GM23338 (cell line): ENCODE results near the gene DIAPH1. TPM values are rescaled to one million over a fixed set of nuclear protein-coding genes. Genes with fewer than 3 reads are reported as not detected.

Experiments used
- ATAC-seq: fragments of 200-7000 bp; cut with Tn5 transposase; 3 replicates; pipeline ENCODE4 v1.9.1; 2020
- DNase-seq: peaks from one replicate; pipeline ENCODE4 v3.0.0-alpha.2; 2015; ENCODE audit warnings: low spot score
- H2AFZ ChIP-seq: fragments of 200-600 bp; sonication (generic); 2 replicates; pipeline ENCODE4 v1.8.0; 2016; ENCODE audit warnings: antibody characterized with exemption, mild to moderate bottlenecking, moderate library complexity
- H3F3A ChIP-seq: fragments of 200-600 bp; sonication (generic); replicated peaks from 2 replicates; pipeline ENCODE4 v1.8.0; 2017; ENCODE audit warnings: antibody characterized with exemption, mixed run types, low read depth
- H3K27ac ChIP-seq: fragments of 200-600 bp; sonication (generic); 2 replicates; pipeline ENCODE4 v1.6.1; 2016; ENCODE audit warnings: low read depth
- H3K27me3 ChIP-seq: fragments of 200-600 bp; sonication (generic); 2 replicates; pipeline ENCODE4 v1.8.0; 2016; ENCODE audit warnings: mild to moderate bottlenecking, mixed run types, moderate library complexity; ENCODE audit not compliant: insufficient read depth
- H3K36me3 ChIP-seq: fragments of 200-600 bp; sonication (generic); 2 replicates; pipeline ENCODE4 v1.8.0; 2016; ENCODE audit warnings: mild to moderate bottlenecking; ENCODE audit not compliant: insufficient read depth
- H3K4me1 ChIP-seq: fragments of 200-600 bp; sonication (generic); 2 replicates; pipeline ENCODE4 v1.8.0; 2016; ENCODE audit warnings: mild to moderate bottlenecking, moderate library complexity; ENCODE audit not compliant: insufficient read depth
- H3K4me2 ChIP-seq: fragments of 200-600 bp; sonication (generic); 2 replicates; pipeline ENCODE4 v1.7.1; 2017; ENCODE audit warnings: mixed run types
- H3K4me3 ChIP-seq: fragments of 200-600 bp; sonication (generic); 2 replicates; pipeline ENCODE4 v1.6.1; 2016; ENCODE audit warnings: mixed run types
- H3K79me2 ChIP-seq: fragments of 200-600 bp; sonication (generic); replicated peaks from 2 replicates; pipeline ENCODE4 v1.8.0; 2017; ENCODE audit warnings: mild to moderate bottlenecking; ENCODE audit not compliant: insufficient read depth
- H3K9me2 ChIP-seq: fragments of 200-600 bp; sonication (generic); 2 replicates; pipeline ENCODE4 v1.8.0; 2017; ENCODE audit not compliant: insufficient read depth
- H4K20me1 ChIP-seq: fragments of 200-600 bp; sonication (generic); replicated peaks from 2 replicates; pipeline ENCODE4 v1.8.0; 2017; ENCODE audit warnings: mild to moderate bottlenecking; ENCODE audit not compliant: insufficient read depth
- H3K27ac Mint-ChIP-seq: 2 replicates; pipeline ENCODE4 v1.8.0; 2020; ENCODE audit warnings: inconsistent platforms, mild to moderate bottlenecking, moderate library complexity, mixed read lengths
- H3K27me3 Mint-ChIP-seq: 3 replicates; pipeline ENCODE4 v1.8.0; 2022; ENCODE audit warnings: low read depth, mild to moderate bottlenecking, moderate library complexity, mixed read lengths, inconsistent platforms; ENCODE audit not compliant: insufficient read depth, poor library complexity
- H3K36me3 Mint-ChIP-seq: 3 replicates; pipeline ENCODE4 v1.8.0; 2021; ENCODE audit warnings: low read depth, mild to moderate bottlenecking, inconsistent platforms, moderate library complexity, mixed read lengths
- H3K4me1 Mint-ChIP-seq: 3 replicates; pipeline ENCODE4 v1.8.0; 2020; ENCODE audit warnings: mild to moderate bottlenecking, inconsistent platforms, mixed read lengths
- H3K4me3 Mint-ChIP-seq: 3 replicates; pipeline ENCODE4 v1.8.0; 2021; ENCODE audit warnings: moderate library complexity, mild to moderate bottlenecking, inconsistent platforms, mixed read lengths
- H3K9me3 Mint-ChIP-seq: 3 replicates; pipeline ENCODE4 v1.8.0; 2020; ENCODE audit warnings: moderate library complexity, mild to moderate bottlenecking, inconsistent platforms, mixed read lengths
- EZH2 ChIP-seq: fragments of 200-600 bp; sonication (generic); IDR thresholded peaks from one replicate; pipeline ENCODE4 v1.8.0; 2017; ENCODE audit warnings: antibody characterized with exemption, mild to moderate bottlenecking, low read depth; ENCODE audit not compliant: unreplicated experiment
- EZH2phosphoT487 ChIP-seq: fragments of 200-600 bp; sonication (generic); IDR thresholded peaks from one replicate; pipeline ENCODE4 v1.8.1; 2018; ENCODE audit warnings: antibody characterized with exemption; ENCODE audit not compliant: unreplicated experiment
- JUNB ChIP-seq: IDR thresholded peaks from one replicate; pipeline ENCODE4 v1.6.1; 2016; ENCODE audit warnings: antibody characterized with exemption; ENCODE audit not compliant: unreplicated experiment
- NANOG ChIP-seq: IDR thresholded peaks from 2 replicates; pipeline ENCODE4 v1.6.1; 2016; ENCODE audit warnings: antibody characterized with exemption, borderline replicate concordance
- POLR2AphosphoS5 ChIP-seq: IDR thresholded peaks from 2 replicates; pipeline ENCODE4 v1.6.1; 2016; ENCODE audit warnings: antibody characterized with exemption, low read depth
- REST ChIP-seq: IDR thresholded peaks from one replicate; pipeline ENCODE4 v1.6.1; 2018; ENCODE audit warnings: antibody characterized with exemption; ENCODE audit not compliant: unreplicated experiment
- STAT1 ChIP-seq: IDR thresholded peaks from one replicate; pipeline ENCODE4 v1.6.1; 2016; ENCODE audit warnings: antibody characterized with exemption; ENCODE audit not compliant: unreplicated experiment
- ZNF114 ChIP-seq: fragments of 250-450 bp; sonication (Bioruptor Pico); IDR thresholded peaks from 2 replicates; pipeline ENCODE4 v1.5.0; 2020; ENCODE audit warnings: mild to moderate bottlenecking, moderate library complexity
- polyA plus RNA-seq: library from polyadenylated mRNA; unstranded; fragments of >200 nt; fragmentation: Nextera tagmentation; extraction: Ambion mirVana; gene quantifications from 2 replicates; pipeline ENCODE4 v1.2.1, GENCODE V29; 2016
- total RNA-seq: library from RNA; depleted of rRNA; stranded (reverse); fragments of >200 nt; shearing (Covaris generic); gene quantifications from 2 replicates; pipeline ENCODE4 v1.2.3, GENCODE V29; 2014
- TF ChIP-seq, protein P1 (sequence below): fragments of 250-450 bp; sonication (Bioruptor Pico); IDR thresholded peaks from 2 replicates; pipeline ENCODE4 v1.5.0; 2020; ENCODE audit warnings: mild to moderate bottlenecking, moderate library complexity
- TF ChIP-seq, protein P2 (sequence below): IDR thresholded peaks from 2 replicates; pipeline ENCODE4 v1.6.1; 2016; ENCODE audit warnings: antibody characterized with exemption

Gene DIAPH1
- total and polyA plus RNA-seq, 2 experiments from 2014 or later: 42.9 to 104 TPM

- Histone ChIP-seq H3K4me2 (no peak overlapping the region), H3K79me2 (peaks cover 58% of the 10 kb centered on the region), H3K9me2 (no peaks in the 10 kb centered on the region), H3F3A (0 out of 2 replicates have a peak, but pooled peaks cover 11% of the 10 kb centered on the region), H2AFZ (no peak overlapping the region), H3K4me1 (peaks cover 12% of the 10 kb centered on the region), H3K27ac (no peak overlapping the region), H3K27me3 (no peaks in the 10 kb centered on the region), H3K36me3 (peaks cover 12% of the 10 kb centered on the region; the same call in 1 of the 2 replicates), H3K4me3 (no peak overlapping the region), H4K20me1 (peaks cover 36% of the 10 kb centered on the region)
- DNase-seq: no peak
- H3K9me3 Mint-ChIP-seq: no peaks in the 10 kb centered on the region
- H3K36me3 Mint-ChIP-seq: peaks cover 32% of the 10 kb centered on the region
- peaks cover 1% of the 10 kb centered on the region for H3K27me3 Mint-ChIP-seq
- peaks cover 18% of the 10 kb centered on the region for H3K4me1 Mint-ChIP-seq
- TF ChIP-seq EZH2phosphoT487: no peak
- TF ChIP-seq JUNB: no peak
- TF ChIP-seq REST: no peak
- H3K4me3 Mint-ChIP-seq: no peak overlapping the region
- no peak for ATAC-seq
- H3K27ac Mint-ChIP-seq: no peak overlapping the region
Observed at GRCh38 chr5:141632650-141633049, 13.8 kb upstream of the DIAPH1 start.

- DNase-seq (no peak), ATAC-seq (no peak)
- Histone ChIP-seq H3K27ac (no peak overlapping the region), H2AFZ (no peak overlapping the region), H3K9me2 (no peaks in the 10 kb centered on the region), H3F3A (0 out of 2 replicates have a peak, but pooled peaks cover 8% of the 10 kb centered on the region), H3K4me3 (no peak overlapping the region), H3K4me1 (peaks cover 7% of the 10 kb centered on the region), H3K27me3 (no peaks in the 10 kb centered on the region), H3K4me2 (no peak overlapping the region), H3K79me2 (peaks cover 48% of the 10 kb centered on the region), H4K20me1 (peaks cover 41% of the 10 kb centered on the region), H3K36me3 (peaks cover 22% of the 10 kb centered on the region)
- H3K27ac Mint-ChIP-seq: no peak overlapping the region
- no peaks in the 10 kb centered on the region for H3K27me3 Mint-ChIP-seq
- H3K9me3 Mint-ChIP-seq: no peaks in the 10 kb centered on the region
- peaks cover 11% of the 10 kb centered on the region for H3K4me1 Mint-ChIP-seq
- no peak overlapping the region for H3K4me3 Mint-ChIP-seq
- H3K36me3 Mint-ChIP-seq: peaks cover 48% of the 10 kb centered on the region
- TF ChIP-seq NANOG (no peak), JUNB (no peak), EZH2phosphoT487 (no peak), POLR2AphosphoS5 (no peak), ZNF114 (CRISPR knock-in tag) (no peak), STAT1 (no peak), EZH2 (no peak)
- TF ChIP-seq, protein P1, sequence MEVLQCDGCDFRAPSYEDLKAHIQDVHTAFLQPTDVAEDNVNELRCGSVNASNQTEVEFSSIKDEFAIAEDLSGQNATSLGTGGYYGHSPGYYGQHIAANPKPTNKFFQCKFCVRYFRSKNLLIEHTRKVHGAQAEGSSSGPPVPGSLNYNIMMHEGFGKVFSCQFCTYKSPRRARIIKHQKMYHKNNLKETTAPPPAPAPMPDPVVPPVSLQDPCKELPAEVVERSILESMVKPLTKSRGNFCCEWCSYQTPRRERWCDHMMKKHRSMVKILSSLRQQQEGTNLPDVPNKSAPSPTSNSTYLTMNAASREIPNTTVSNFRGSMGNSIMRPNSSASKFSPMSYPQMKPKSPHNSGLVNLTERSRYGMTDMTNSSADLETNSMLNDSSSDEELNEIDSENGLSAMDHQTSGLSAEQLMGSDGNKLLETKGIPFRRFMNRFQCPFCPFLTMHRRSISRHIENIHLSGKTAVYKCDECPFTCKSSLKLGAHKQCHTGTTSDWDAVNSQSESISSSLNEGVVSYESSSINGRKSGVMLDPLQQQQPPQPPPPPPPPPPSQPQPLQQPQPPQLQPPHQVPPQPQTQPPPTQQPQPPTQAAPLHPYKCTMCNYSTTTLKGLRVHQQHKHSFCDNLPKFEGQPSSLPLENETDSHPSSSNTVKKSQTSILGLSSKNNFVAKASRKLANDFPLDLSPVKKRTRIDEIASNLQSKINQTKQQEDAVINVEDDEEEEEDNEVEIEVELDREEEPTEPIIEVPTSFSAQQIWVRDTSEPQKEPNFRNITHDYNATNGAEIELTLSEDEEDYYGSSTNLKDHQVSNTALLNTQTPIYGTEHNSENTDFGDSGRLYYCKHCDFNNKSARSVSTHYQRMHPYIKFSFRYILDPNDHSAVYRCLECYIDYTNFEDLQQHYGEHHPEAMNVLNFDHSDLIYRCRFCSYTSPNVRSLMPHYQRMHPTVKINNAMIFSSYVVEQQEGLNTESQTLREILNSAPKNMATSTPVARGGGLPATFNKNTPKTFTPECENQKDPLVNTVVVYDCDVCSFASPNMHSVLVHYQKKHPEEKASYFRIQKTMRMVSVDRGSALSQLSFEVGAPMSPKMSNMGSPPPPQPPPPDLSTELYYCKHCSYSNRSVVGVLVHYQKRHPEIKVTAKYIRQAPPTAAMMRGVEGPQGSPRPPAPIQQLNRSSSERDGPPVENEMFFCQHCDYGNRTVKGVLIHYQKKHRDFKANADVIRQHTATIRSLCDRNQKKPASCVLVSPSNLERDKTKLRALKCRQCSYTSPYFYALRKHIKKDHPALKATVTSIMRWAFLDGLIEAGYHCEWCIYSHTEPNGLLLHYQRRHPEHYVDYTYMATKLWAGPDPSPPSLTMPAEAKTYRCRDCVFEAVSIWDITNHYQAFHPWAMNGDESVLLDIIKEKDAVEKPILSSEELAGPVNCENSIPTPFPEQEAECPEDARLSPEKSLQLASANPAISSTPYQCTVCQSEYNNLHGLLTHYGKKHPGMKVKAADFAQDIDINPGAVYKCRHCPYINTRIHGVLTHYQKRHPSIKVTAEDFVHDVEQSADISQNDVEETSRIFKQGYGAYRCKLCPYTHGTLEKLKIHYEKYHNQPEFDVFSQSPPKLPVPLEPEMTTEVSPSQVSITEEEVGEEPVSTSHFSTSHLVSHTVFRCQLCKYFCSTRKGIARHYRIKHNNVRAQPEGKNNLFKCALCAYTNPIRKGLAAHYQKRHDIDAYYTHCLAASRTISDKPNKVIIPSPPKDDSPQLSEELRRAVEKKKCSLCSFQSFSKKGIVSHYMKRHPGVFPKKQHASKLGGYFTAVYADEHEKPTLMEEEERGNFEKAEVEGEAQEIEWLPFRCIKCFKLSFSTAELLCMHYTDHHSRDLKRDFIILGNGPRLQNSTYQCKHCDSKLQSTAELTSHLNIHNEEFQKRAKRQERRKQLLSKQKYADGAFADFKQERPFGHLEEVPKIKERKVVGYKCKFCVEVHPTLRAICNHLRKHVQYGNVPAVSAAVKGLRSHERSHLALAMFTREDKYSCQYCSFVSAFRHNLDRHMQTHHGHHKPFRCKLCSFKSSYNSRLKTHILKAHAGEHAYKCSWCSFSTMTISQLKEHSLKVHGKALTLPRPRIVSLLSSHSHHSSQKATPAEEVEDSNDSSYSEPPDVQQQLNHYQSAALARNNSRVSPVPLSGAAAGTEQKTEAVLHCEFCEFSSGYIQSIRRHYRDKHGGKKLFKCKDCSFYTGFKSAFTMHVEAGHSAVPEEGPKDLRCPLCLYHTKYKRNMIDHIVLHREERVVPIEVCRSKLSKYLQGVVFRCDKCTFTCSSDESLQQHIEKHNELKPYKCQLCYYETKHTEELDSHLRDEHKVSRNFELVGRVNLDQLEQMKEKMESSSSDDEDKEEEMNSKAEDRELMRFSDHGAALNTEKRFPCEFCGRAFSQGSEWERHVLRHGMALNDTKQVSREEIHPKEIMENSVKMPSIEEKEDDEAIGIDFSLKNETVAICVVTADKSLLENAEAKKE (CRISPR knock-in tag): no peak
- TF ChIP-seq, protein P2, sequence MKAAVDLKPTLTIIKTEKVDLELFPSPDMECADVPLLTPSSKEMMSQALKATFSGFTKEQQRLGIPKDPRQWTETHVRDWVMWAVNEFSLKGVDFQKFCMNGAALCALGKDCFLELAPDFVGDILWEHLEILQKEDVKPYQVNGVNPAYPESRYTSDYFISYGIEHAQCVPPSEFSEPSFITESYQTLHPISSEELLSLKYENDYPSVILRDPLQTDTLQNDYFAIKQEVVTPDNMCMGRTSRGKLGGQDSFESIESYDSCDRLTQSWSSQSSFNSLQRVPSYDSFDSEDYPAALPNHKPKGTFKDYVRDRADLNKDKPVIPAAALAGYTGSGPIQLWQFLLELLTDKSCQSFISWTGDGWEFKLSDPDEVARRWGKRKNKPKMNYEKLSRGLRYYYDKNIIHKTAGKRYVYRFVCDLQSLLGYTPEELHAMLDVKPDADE: no peak
Observed at GRCh38 chr5:141630570-141631140, 11.9 kb upstream of the DIAPH1 start.
